Pulmonary artery endothelial cell (primary cell): Measurements from ENCODE around the gene ZNF488. TPM values are rescaled to one million over a fixed set of nuclear protein-coding genes. Genes with fewer than 3 reads are reported as not detected.

ENCODE experiments used
- DNase-seq: peaks from one replicate; pipeline ENCODE4 v3.0.0-alpha.2; 2011; ENCODE audit warnings: low read depth, low spot score
- total RNA-seq: library from RNA; depleted of rRNA; stranded (reverse); fragments of >200 nt; gene quantifications from 2 replicates; pipeline ENCODE4 v1.2.3, GENCODE V29; 2014

Gene ZNF488
- total RNA-seq, 1 donor from 2014 or later, result not detected

DNA sequence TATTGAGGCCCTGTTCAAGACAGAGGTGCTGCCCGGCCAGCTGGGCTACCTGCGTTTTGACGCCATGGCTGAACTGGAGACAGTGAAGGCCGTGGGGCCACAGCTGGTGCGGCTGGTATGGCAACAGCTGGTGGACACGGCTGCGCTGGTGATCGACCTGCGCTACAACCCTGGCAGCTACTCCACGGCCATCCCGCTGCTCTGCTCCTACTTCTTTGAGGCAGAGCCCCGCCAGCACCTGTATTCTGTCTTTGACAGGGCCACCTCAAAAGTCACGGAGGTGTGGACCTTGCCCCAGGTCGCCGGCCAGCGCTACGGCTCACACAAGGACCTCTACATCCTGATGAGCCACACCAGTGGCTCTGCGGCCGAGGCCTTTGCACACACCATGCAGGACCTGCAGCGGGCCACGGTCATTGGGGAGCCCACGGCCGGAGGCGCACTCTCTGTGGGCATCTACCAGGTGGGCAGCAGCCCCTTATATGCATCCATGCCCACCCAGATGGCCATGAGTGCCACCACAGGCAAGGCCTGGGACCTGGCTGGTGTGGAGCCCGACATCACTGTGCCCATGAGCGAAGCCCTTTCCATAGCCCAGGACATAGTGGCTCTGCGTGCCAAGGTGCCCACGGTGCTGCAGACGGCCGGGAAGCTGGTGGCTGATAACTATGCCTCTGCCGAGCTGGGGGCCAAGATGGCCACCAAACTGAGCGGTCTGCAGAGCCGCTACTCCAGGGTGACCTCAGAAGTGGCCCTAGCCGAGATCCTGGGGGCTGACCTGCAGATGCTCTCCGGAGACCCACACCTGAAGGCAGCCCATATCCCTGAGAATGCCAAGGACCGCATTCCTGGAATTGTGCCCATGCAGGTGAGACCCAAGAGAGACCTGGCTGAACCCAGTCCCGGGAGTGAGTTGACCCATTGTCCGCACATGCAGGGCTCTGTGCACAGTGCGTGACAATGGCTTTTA is 33.1 kb downstream of the ZNF488 start:
- DNase-seq, result no peak

DNA sequence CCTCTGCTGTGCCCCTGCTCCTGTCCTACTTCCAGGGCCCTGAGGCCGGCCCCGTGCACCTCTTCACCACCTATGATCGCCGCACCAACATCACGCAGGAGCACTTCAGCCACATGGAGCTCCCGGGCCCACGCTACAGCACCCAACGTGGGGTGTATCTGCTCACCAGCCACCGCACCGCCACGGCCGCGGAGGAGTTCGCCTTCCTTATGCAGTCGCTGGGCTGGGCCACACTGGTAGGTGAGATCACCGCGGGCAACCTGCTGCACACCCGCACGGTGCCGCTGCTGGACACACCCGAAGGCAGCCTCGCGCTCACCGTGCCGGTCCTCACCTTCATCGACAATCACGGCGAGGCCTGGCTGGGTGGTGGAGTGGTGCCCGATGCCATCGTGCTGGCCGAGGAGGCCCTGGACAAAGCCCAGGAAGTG is 34.1 kb downstream of the ZNF488 start:
- DNase-seq, result no peak

GRCh38 chr10:47349516-47349915 is 34.6 kb downstream of the ZNF488 start:
- DNase-seq, result no peak

GRCh38 chr10:47348661-47349470 is 35.2 kb downstream of the ZNF488 start:
- DNase-seq, result no peak

DNA sequence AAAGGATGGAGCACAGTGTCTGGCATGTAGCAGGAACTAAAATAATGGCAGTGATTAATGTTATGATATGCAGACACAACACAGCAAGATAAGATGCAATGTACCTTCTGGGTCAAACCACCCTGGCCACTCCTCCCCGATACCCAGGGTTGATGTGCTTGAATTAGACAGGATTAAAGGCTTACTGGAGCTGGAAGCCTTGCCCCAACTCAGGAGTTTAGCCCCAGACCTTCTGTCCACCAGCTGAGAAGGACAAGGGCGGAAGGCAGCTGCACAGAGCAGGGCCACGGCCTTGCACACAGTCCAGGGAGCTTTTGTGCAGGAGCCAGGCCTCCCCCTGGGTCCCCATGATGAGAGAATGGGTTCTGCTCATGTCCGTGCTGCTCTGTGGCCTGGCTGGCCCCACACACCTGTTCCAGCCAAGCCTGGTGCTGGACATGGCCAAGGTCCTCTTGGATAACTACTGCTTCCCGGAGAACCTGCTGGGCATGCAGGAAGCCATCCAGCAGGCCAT is 35.9 kb downstream of the ZNF488 start, which contains the start of gene RBP3:
TSS of gene RBP3 (plus strand) at position 226 of the 514 bp plus-strand sequence. CDS start at position 348, 122 bp downstream.
- no peak for DNase-seq

- DNase-seq, result no peak
Measured at GRCh38 chr10:47347303-47347675, 36.8 kb downstream of the ZNF488 start.

GRCh38 chr10:47346581-47347302 is 37.4 kb downstream of the ZNF488 start:
- DNase-seq, result no peak

DNA sequence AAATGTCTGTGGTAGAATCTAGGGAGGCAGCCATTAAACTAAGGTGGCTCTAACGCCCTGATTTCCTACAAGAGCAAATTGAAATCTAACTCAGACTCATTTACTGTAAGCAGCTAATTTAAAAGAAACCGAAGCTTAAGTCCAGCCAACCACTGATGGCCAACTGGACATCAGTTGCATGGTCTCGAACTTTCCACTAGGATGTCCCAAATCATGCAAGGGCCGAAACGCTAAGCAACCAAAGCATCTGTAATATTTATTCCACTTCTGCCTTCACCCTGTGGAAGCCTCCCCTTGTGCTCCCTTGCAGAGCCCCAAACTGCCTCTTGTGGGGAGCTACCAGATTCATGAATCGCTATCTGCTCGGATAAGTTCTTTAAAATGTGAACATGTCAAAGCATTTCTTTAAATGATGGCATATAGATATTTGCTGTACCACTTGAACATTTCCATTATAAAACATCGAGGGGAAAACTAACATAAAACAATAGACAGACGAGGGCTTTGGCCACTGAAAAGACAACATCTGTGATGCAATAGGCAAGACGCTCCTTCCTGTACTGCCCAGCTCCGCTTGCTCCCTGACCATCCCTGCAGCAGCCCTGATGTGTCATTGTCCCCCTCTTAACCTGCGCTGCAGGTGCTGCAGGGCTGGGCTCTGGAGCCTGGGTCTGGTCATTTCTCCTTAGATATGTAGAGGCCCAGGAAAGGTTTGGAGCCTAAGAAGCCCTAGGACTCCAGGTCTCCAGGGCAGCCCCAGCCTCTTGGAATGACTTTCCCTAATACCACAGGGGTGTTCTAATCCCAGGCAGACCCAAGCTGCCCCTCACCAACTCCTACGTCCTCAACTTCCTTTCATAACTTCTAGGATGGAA is 38.9 kb downstream of the ZNF488 start:
- no peak for DNase-seq

- DNase-seq, result no peak
Measured at GRCh38 chr10:47340608-47341170, 43.4 kb downstream of the ZNF488 start.

GRCh38 chr10:47339759-47340607 is 44.1 kb downstream of the ZNF488 start:
- no peak for DNase-seq

DNA sequence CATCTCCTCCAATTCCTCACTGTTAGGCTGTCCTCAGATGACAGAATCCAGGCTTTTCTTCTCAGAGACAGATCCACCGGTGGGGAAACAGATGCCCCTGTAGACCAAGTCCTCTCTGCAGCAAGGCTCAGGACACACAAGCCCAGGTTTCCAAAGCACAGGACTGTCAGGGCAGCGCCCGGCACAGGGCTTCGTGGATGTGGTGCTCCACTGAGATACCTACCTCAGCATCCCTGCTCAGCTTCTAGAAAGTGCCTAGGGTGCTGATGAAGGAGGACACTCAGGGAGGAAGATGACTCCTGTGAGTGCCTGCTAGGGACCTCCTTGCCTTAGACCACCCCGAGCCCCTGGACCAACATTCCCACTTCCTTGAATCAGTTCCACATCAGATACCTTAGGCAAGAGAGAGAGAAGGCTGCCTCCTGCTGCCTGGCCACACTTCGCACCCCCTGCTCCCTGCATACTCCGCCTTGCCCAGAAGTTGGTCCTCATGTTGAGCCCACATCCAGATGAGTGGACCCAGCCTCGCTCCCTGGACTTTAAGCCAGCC is 44.8 kb downstream of the ZNF488 start:
- DNase-seq, result no peak

DNA sequence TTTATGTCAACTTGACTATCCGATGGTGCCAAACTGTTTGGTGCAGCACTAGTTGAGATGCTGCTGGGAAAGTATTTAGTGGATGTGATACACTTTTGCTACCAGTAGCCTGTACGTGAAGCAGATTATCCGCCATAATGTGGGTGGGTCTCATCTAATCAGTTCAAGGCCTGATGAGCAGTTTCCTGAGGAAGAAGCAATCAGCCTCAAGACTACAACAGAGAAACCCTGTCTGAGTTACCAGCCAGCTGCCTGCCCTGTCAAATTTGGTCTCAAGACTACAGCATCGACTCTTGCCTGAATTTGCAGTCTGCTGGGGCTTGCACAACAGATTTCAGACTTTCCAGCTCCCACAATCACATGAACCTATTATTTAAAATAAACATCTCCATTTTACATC is 46.8 kb downstream of the ZNF488 start:
- DNase-seq, result no peak

- no peak for DNase-seq
Measured at GRCh38 chr10:47336387-47337134, 47.5 kb downstream of the ZNF488 start.

GRCh38 chr10:47335906-47336305 is 48.2 kb downstream of the ZNF488 start:
- no peak for DNase-seq

DNA sequence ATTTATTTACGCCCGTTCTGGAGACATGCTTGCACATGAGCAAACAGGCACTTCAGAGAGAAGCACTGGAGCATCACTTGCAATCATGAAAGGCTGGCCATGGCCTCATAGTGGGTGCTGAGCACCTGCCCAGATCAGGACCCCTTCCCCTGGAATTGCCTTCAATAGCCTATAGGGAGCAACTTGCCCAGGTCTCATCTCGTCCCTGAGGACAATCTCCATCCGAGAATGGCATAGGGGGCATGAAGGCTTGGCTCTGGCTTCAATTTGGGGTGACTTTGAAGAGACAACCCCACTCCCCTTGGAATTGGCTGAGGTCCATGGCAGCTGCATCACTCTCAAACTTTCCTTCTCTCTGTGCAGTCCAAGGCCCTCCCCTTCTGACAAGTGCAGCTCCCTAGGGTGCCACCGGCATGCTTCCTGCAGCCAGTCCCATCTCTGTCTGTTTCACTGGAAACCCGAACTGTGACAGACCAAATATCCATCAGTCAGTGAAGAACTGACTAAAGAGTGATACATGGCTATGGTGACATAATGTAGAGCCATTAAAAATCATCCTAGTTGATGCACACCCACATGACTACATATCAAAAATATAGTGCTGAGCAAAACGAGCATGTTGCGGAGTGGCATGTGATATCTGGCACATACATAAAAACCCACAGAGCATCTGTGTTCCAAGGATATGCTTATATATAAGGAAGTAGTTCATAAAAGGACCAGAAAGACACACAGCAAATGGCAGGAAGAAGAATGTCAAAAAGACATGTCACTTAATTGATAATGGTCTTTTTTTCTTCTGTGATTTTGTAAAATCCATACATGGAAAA is 49.4 kb downstream of the ZNF488 start:
- no peak for DNase-seq

DNA sequence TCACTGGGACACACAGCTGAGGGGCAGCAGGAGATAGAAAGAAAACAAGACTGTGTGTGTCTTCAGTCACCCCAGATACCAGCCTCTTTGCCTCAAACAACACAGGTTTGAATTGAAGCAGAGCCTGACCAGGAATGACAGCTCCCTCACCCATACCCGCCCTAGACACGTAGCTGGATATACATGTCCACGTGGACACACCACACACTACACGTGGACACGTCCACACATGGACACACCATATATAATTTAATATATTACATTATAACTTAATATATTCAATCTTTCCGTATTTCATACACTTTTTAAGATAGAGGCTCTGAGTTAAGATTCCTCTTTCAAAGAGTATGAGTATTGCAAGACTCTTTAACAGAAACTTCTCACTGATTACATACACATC is 50.6 kb downstream of the ZNF488 start:
- DNase-seq, result no peak

DNA sequence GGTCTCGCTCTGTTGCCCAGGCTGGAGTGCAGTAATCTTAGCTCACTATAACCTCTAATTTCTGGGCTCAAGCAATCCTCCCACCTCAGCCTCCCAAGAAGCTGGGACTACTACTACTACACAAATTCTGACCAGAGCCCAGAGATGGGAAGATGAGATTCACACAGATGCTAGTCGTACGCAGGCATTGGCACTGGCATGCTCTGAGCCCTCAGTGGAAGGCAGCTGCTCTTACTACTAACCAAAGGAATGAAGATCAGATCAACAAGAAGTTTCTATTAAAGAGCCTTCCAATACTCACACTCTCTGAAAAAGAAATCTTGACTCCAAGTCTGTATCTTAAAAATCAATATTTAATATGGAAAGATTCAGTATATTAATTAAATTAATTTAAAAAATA is 51.1 kb downstream of the ZNF488 start:
- DNase-seq, result no peak
